Activated CD4-positive, alpha-beta T cell treated with anti-CD3 and anti-CD28 coated beads for 36 hours (primary cell): ENCODE measurements around the gene TULP4. TPM values are rescaled to one million over a fixed set of nuclear protein-coding genes. Genes with fewer than 3 reads are reported as not detected.
"Not testable (repeated sequence)": the region's sequence is repeated elsewhere in the genome, so short reads cannot be mapped to it uniquely, and the experiment has no call there.

Source experiments
- ATAC-seq: fragments of 200-7000 bp; cut with Tn5 transposase; one replicate; pipeline ENCODE4 v1.10.0; 2021; ENCODE audit warnings: mild to moderate bottlenecking, moderate library complexity
- CTCF ChIA-PET: fragments of 350-600 bp; sonication (Branson Sonifier 250); formaldehyde crosslinking; loops from one replicate; lab custom pipeline; 2021; ENCODE audit warnings: antibody characterized with exemption; lab: Charles Lee
- POLR2A ChIA-PET: fragments of 350-600 bp; sonication (Branson Sonifier 250); formaldehyde crosslinking; loops from one replicate; lab custom pipeline; 2021; ENCODE audit warnings: antibody characterized with exemption, inconsistent platforms; lab: Charles Lee
- DNase-seq: peaks from one replicate; pipeline ENCODE4 v3.0.0-alpha.2; 2020
- H3K27ac Mint-ChIP-seq: one replicate; pipeline ENCODE4 v1.8.0; 2021; ENCODE audit warnings: mixed read lengths
- H3K27me3 Mint-ChIP-seq: one replicate; pipeline ENCODE4 v1.8.0; 2021; ENCODE audit warnings: mixed read lengths
- H3K36me3 Mint-ChIP-seq: one replicate; pipeline ENCODE4 v1.8.0; 2021; ENCODE audit warnings: low read depth, mixed read lengths
- H3K4me1 Mint-ChIP-seq: one replicate; pipeline ENCODE4 v1.8.0; 2021; ENCODE audit warnings: mixed read lengths
- H3K4me3 Mint-ChIP-seq: one replicate; pipeline ENCODE4 v1.8.0; 2021; ENCODE audit warnings: mild to moderate bottlenecking, moderate library complexity, mixed read lengths
- H3K9me3 Mint-ChIP-seq: one replicate; pipeline ENCODE4 v1.8.0; 2021; ENCODE audit warnings: low read depth, mixed read lengths
- intact Hi-C, 2 experiments: fragments of 100-400 bp; cut with DNase I in 1 of 2; cut with micrococcal nuclease in 1 of 2; formaldehyde crosslinking; loops; one replicate each; pipeline versions ENCODE4 v1.14.2 to v1.15.1; 2022 to 2024; cut with DNase I, micrococcal nuclease
- total RNA-seq, 2 experiments: library from RNA; stranded (reverse); gene quantifications; one replicate each; pipeline ENCODE4 v1.2.3, GENCODE V29; 2021

TULP4 gene
- total RNA-seq, 2 experiments from 2014 or later, result 11.8 to 14.3 TPM

DNA sequence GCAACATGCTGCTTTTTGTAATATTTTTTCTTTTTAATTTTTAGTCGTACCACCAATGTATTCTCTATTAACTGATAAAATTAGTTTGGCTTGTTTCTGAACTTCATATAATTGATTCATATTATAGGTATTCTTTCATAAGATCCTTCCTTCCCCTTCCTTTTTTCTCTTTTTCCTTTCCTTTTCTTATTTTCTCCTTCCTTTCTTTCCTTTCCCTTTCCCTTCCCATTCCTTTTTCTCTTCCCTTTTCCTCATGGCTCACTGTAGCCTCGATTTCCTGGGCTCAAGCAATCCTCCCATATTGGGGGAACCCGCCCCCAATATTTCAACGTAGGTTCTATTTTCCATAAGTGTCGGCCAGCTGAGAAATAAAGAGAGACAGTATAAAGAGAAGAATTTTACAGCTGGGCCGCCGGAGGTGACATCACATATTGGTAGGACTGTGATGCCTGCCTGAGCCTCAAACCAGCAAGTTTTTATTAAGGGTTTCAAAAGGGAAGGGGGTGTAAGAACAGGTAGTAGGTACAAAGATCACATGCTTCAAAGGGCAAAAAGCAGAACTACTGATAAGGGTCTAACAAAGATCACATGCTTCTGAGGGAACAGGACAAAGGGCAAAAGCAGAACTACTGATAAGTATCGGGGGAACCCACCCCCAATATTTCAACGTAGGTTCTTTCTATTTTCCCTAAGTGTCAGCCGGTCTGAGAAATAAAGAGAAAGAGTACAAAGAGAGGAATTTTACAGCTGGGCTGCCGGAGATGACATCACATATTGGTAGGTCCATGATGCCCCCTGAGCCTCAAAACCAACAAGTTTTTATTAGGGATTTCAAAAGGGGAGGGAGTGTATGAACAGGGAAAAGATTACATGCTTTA, 16.1 kb upstream of the TULP4 start:
- Mint-ChIP-seq H3K9me3 (peaks cover 12% of the 10 kb centered on the region), H3K36me3 (peaks cover 37% of the 10 kb centered on the region)
- H3K4me1 Mint-ChIP-seq, POLR2A ChIA-PET, intact Hi-C loops, ATAC-seq, DNase-seq, H3K4me3 Mint-ChIP-seq, H3K27me3 Mint-ChIP-seq, H3K27ac Mint-ChIP-seq: not testable (repeated sequence)
- CTCF ChIA-PET, result interaction anchor here (0.6 kb wide), 1 partner anchor 137 kb away, joined by 3 read pairs; no protein-coding TSS in a partner anchor

DNA sequence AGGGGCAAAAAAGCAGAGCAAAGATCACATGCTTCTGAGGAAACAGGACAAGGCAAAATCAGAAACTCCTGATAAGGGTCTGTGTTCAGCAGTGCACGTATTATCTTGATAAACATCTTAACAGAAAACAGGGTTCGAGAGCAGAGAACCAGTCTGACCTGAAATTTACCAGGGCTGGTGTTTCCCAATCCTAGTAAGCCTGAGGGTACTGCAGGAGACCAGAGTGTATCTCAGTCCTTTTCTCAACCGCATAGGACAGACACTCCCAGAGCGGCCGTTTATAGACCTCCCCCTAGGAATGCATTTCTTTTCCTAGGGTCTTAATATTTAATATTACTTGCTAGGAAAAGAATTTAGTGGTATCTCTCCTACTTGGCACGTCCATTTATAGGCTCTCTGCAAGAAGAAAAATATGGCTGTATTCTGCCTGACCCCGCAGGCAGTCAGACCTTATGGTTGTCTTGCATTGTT, 15.4 kb upstream of the TULP4 start:
- CTCF ChIA-PET, H3K27ac Mint-ChIP-seq, intact Hi-C loops, H3K4me3 Mint-ChIP-seq, ATAC-seq, H3K4me1 Mint-ChIP-seq, POLR2A ChIA-PET, DNase-seq, H3K27me3 Mint-ChIP-seq: not testable (repeated sequence)
- Mint-ChIP-seq H3K9me3 (peaks cover 12% of the 10 kb centered on the region), H3K36me3 (peaks cover 37% of the 10 kb centered on the region)

DNA sequence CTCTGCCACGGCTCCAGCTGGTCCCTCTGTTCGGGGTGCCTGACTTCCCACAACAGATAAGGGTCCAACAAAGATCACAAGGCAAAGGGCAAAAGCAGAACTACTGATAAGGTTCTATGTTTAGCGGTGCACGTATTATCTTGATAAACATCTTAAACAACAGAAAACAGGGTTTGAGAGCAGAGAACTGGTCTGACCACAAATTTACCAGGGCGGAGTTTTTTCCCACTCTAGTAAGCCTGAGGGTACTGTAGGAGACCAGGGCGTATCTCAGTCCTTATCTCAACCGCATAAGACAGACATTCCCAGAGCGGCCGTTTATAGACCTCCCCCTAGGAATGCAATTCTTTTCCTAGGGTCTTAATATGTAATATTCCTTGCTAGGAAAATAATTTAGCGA, 14.6 kb upstream of the TULP4 start:
- POLR2A ChIA-PET, H3K4me1 Mint-ChIP-seq, H3K4me3 Mint-ChIP-seq, ATAC-seq, intact Hi-C loops, CTCF ChIA-PET, H3K27me3 Mint-ChIP-seq, H3K27ac Mint-ChIP-seq, DNase-seq: not testable (repeated sequence)
- Mint-ChIP-seq H3K36me3 (peaks cover 37% of the 10 kb centered on the region), H3K9me3 (peaks cover 12% of the 10 kb centered on the region)

DNA sequence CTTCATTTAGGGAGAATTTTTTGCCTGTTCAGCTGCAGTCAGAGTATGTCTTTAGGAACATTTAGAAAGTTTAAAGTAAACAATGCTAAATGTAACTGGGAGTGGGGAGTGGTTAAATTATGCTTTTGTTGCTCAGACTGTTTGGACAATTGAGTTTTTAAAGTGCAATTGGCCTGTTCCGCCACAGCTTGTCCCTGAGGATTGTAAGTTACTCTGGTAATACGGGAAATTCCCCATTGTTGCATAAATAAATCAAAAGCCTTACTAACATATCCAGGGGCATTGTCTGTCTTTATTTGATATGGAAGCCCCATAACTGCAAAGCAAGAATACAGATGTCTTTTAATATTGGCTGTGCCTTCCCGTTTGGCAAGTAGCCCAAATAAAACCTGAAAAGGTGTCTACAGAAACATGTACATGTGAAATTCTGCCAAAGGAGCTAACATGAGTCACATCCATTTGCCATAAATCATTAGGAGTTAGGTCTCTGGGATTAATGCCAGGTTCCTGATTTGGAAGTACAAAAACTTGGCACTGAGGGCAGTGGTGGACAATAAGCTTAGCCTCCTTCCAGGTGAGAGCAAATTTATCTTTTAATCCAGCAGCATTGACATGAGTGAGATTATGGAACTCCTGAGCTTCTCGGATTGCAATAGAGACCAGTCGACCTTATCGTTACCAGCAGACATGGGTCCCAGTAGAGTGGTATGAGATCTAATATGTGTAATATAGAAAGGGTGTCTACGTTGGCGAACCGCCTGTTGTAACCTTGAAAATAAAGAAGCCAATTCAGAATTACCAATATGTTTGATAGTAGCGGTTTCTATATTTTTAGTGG, 11.7 kb upstream of the TULP4 start:
- H3K27me3 Mint-ChIP-seq, ATAC-seq: not testable (repeated sequence)
- CTCF ChIA-PET, result interaction anchor here (0.6 to 1.1 kb wide), 3 partner anchors 13 to 70 kb away, joined by 3 to 5 read pairs (median 4); no protein-coding TSS in a partner anchor

DNA sequence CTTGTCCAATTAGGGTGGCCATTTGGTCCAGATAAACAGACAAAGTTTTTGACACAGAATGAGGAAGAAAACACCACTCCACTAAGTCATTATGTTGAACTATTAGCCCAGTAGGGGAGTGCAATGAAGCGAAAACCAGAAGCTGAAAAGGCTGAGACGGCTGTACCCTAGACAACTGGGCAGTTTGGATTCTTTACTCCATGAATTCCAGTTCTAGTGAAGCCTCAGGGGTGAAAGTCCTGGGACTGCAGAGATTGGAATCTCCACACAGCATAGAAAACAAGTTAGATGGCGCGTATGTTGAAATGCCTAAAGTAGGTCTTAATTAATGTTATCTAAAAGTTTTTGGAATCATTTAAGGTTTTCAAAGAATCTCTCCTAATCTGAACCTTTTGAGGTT, 10.7 kb upstream of the TULP4 start:
- H3K4me3 Mint-ChIP-seq, H3K27me3 Mint-ChIP-seq, POLR2A ChIA-PET, H3K27ac Mint-ChIP-seq, intact Hi-C loops, ATAC-seq, DNase-seq, H3K4me1 Mint-ChIP-seq, H3K9me3 Mint-ChIP-seq: not testable (repeated sequence)
- H3K36me3 Mint-ChIP-seq, result peaks cover 26% of the 10 kb centered on the region
- CTCF ChIA-PET, result interaction anchor here (0.7 kb wide), 1 partner anchor 77 kb away, joined by 3 read pairs; no protein-coding TSS in a partner anchor

More for the DNA sequence above, 11.7 kb upstream of the TULP4 start:
- Mint-ChIP-seq H3K9me3 (peaks cover 12% of the 10 kb centered on the region), H3K36me3 (peaks cover 33% of the 10 kb centered on the region)
- DNase-seq, intact Hi-C loops, H3K27ac Mint-ChIP-seq, POLR2A ChIA-PET, H3K4me3 Mint-ChIP-seq, H3K4me1 Mint-ChIP-seq: not testable (repeated sequence)

DNA sequence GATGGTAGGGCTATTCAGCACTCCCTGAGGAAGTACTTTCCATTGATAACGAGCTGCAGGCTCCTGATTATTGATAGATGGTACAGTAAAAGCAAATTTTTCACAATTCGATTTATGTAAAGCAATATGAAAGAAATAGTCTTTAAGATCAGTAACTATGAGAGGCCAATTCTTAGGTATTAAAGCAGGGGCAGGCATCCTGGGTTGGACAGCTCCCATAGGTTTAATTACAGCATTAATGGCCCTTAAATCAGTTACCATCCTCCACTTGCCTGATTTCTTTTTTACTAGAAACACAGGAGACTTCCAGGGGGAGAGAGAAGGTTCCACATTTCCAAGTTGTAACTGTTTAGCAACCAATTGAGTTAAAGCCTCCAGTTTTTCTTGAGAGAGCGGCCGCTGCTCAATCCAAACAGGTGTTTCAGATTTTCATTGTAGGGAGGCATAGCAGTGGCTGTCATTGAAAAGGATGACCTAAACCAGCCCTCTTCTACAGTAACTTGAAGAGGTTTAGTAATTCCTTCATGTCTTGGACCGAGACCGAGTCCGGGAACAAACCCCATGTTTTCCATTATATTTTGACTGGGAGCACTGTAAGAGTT, 10.0 kb upstream of the TULP4 start:
- H3K4me3 Mint-ChIP-seq, DNase-seq, H3K27ac Mint-ChIP-seq, H3K27me3 Mint-ChIP-seq, H3K9me3 Mint-ChIP-seq, POLR2A ChIA-PET, CTCF ChIA-PET, intact Hi-C loops, H3K4me1 Mint-ChIP-seq, ATAC-seq: not testable (repeated sequence)
- peaks cover 20% of the 10 kb centered on the region for H3K36me3 Mint-ChIP-seq

- ChIA-PET POLR2A (no interaction called here), CTCF (no interaction called here)
- ATAC-seq (no peak), DNase-seq (no peak)
- no peak overlapping the region for H3K4me3 Mint-ChIP-seq
- H3K27ac Mint-ChIP-seq, result no peak overlapping the region
- no peaks in the 10 kb centered on the region for H3K9me3 Mint-ChIP-seq
- H3K27me3 Mint-ChIP-seq, result no peaks in the 10 kb centered on the region
- H3K4me1 Mint-ChIP-seq, result peaks cover 4% of the 10 kb centered on the region
- intact Hi-C loops, result no loop called here
- H3K36me3 Mint-ChIP-seq, result peaks cover 17% of the 10 kb centered on the region
These were observed 9.0 kb upstream of the TULP4 start for GRCh38 chr6:158303210-158303731.

DNA sequence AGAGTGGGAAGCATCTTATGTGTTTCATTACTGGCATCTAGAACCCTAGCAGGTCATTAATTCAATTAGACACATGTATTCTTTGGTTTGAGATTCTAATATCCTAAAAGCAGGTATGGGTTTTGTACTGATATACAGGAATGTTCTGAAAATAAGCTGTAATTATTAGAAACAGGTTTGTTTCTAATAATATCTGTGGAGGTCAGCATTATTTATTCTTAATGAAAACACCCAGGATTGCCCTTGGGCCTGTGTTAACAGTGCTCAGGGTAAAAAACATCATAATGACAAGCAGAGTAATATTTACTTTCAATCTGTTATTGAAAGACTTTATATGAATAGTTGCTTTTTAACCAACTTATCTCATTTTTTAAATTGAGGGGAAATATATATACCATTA, 8.0 kb upstream of the TULP4 start:
- intact Hi-C loops, result no loop called here
- no peak overlapping the region for H3K4me3 Mint-ChIP-seq
- ChIA-PET CTCF (no interaction called here), POLR2A (no interaction called here)
- H3K27ac Mint-ChIP-seq, result no peak overlapping the region
- H3K9me3 Mint-ChIP-seq, result no peaks in the 10 kb centered on the region
- H3K27me3 Mint-ChIP-seq, result no peaks in the 10 kb centered on the region
- DNase-seq (no peak), ATAC-seq (no peak)
- peaks cover 10% of the 10 kb centered on the region for H3K36me3 Mint-ChIP-seq
- H3K4me1 Mint-ChIP-seq, result peaks cover 4% of the 10 kb centered on the region

DNA sequence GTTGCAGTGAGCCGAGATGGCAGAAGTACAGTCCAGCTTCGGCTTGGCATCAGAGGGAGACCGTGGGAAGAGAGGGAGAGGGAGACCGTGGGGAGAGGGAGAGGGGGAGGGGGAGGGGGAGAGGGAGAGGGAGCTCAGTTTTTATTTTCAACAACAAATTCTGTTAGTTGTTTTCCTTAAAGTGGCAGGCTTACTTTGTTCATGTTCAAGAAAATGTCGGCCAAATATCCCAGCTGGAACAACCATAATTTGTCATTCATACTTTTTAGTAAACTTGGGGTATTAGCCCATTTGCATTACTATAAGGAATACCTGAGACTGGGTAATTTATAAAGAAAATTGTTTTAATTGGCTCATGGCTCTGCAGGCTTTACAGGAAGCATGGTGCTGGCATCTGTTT, 2.5 kb upstream of the TULP4 start:
- POLR2A ChIA-PET, result no interaction called here
- DNase-seq (no peak), ATAC-seq (no peak)
- no peak overlapping the region for H3K27ac Mint-ChIP-seq
- peaks cover 17% of the 10 kb centered on the region for H3K36me3 Mint-ChIP-seq
- H3K4me1 Mint-ChIP-seq, result peaks cover 13% of the 10 kb centered on the region
- CTCF ChIA-PET, result no interaction called here
- intact Hi-C loops, result no loop called here
- H3K4me3 Mint-ChIP-seq, result no peak overlapping the region
- no peaks in the 10 kb centered on the region for H3K9me3 Mint-ChIP-seq
- H3K27me3 Mint-ChIP-seq, result no peaks in the 10 kb centered on the region

GRCh38 chr6:158311193-158311592, 1.1 kb upstream of the TULP4 start:
- H3K27me3 Mint-ChIP-seq, result no peaks in the 10 kb centered on the region
- peaks cover 27% of the 10 kb centered on the region for H3K36me3 Mint-ChIP-seq
- ChIA-PET POLR2A (interaction anchor here (0.6 kb wide), 1 partner anchor 16 kb away, joined by 6 read pairs; no protein-coding TSS in a partner anchor), CTCF (interaction anchor here (0.6 to 0.7 kb wide), 2 partner anchors 29 to 345 kb away, joined by 3 read pairs; no protein-coding TSS in a partner anchor)
- DNase-seq (no peak), ATAC-seq (no peak)
- no peak overlapping the region for H3K4me3 Mint-ChIP-seq
- intact Hi-C loops, result no loop called here
- H3K27ac Mint-ChIP-seq, result no peak overlapping the region
- H3K4me1 Mint-ChIP-seq, result peaks cover 8% of the 10 kb centered on the region
- H3K9me3 Mint-ChIP-seq, result peaks cover 4% of the 10 kb centered on the region

DNA sequence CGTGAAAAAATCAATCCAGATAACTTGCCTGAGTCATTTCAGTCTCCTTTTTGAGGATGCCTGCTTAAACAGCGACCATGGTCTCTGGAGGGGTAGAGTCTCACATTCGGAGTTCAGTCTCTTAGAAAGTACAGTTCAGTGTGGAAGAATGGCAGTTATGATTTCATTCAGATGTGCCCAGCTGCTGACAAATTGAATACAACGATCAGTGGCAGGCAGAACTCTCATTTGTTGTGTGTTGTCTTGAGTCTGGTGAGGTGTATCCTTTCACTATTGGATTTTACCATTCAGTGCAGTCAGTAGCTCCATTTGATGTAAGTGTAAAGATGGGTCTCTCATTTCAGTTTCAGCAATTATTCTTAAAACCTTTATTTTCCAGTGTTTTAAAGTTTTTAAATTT, 639 bp upstream of the TULP4 start:
- no peak overlapping the region for H3K27ac Mint-ChIP-seq
- peaks cover 30% of the 10 kb centered on the region for H3K36me3 Mint-ChIP-seq
- no peaks in the 10 kb centered on the region for H3K27me3 Mint-ChIP-seq
- H3K4me1 Mint-ChIP-seq, result peaks cover 8% of the 10 kb centered on the region
- no peak overlapping the region for H3K4me3 Mint-ChIP-seq
- CTCF ChIA-PET, result interaction anchor here (0.6 kb wide), 1 partner anchor 28 kb away, joined by 3 read pairs; no protein-coding TSS in a partner anchor
- ATAC-seq (no peak), DNase-seq (no peak)
- peaks cover 4% of the 10 kb centered on the region for H3K9me3 Mint-ChIP-seq
- POLR2A ChIA-PET, result interaction anchor here (0.6 kb wide), 1 partner anchor 16 kb away, joined by 6 read pairs; no protein-coding TSS in a partner anchor
- intact Hi-C loops, result no loop called here
